Measurements from ENCODE around the gene DOCK8.

DNA sequence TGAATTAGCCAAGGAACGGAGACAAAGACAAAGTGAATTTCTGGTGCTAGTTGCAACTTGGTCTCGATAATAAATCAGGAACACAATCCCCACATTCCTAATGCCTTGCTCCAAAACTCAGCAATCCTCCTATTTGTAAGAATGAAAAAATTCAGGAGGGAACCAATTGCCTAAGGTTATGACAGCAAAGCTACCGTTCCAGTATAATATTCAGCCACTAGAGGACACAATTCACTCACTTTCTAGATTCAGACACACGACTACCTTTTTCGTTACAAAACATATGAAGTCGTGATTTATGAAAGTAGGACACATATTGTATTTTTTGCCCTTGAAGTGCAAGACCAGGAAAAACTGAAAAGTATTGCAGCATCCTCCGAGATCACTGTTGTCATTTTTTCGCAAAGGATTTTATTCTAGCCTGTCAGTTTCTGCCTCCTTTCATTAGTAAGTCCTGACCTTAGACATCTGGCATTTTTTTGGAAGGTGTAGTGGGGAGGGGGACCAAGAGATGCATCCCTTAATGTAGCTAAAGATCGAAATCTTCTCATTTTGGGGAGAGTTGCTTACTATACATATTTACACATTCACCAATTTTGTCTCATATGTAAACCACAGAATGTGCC, 133.1 kb downstream of the DOCK8 start:
- TF ChIP-seq EZH2 (IDR thresholded peaks at IDR 0.05; ENCODE audit: insufficient read depth, poor library complexity, severe bottlenecking) = no peak
- TF ChIP-seq EZH2phosphoT487 (IDR thresholded peaks at IDR 0.05; ENCODE audit: insufficient read depth, low read depth) = no peak

Measured in GM23248 (cell line).